ENCODE measurements around the gene AKNA. TPM values are rescaled to one million over a fixed set of nuclear protein-coding genes. Genes with fewer than 3 reads are reported as not detected.

The AKNA gene
- total and polyA plus RNA-seq, 2 donors from 2014 or later, result 6.1 to 52.1 TPM

DNA sequence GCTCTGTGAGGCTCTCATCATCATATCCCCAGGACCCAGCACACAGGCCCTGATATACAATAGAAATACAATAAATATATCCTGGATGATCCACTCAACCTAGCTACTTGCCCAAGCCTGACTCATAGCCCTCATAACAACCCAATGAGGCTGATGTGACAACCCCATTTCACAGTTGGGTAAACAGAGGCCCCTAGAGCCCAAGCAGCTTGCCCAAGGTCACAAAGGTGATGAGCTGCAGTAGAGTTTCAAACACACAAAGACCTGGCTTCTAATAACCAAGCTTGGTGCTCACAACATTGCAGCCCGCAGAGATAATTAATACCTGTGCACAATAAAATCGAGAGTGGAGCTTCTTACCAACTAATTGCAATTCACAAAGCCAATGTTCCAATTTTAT lies 3.2 kb upstream of the AKNA start:
- intact Hi-C loops (cut with DNase I), result no loop called here
- Histone ChIP-seq H3K27ac (ENCODE audit: low read depth in 2 of 2, low read length in 2 of 2) (no peak overlapping the region), H3K4me3 (ENCODE audit: low read length in 3 of 3) (no peak overlapping the region), H3K4me1 (ENCODE audit: control insufficient read depth in 2 of 3, insufficient read depth in 2 of 3, low read depth in 1 of 3, low read length in 3 of 3) (peaks cover 3 to 22% (median 7%) of the 10 kb centered on the region in 3 donors), H3K9me3 (ENCODE audit: control insufficient read depth in 2 of 3, insufficient read depth in 1 of 3, low read length in 3 of 3) (no peaks in the 10 kb centered on the region), H3K27me3 (ENCODE audit: control insufficient read depth, insufficient read depth, low read length) (no peaks in the 10 kb centered on the region), H3K36me3 (ENCODE audit: control insufficient read depth in 2 of 3, insufficient read depth in 3 of 3, low read length in 3 of 3) (no peaks in the 10 kb centered on the region), H3K9ac (ENCODE audit: low read length in 3 of 3) (no peak overlapping the region)
- no peak for DNase-seq
- no peak for FAIRE-seq
- TF ChIP-seq, protein P1, sequence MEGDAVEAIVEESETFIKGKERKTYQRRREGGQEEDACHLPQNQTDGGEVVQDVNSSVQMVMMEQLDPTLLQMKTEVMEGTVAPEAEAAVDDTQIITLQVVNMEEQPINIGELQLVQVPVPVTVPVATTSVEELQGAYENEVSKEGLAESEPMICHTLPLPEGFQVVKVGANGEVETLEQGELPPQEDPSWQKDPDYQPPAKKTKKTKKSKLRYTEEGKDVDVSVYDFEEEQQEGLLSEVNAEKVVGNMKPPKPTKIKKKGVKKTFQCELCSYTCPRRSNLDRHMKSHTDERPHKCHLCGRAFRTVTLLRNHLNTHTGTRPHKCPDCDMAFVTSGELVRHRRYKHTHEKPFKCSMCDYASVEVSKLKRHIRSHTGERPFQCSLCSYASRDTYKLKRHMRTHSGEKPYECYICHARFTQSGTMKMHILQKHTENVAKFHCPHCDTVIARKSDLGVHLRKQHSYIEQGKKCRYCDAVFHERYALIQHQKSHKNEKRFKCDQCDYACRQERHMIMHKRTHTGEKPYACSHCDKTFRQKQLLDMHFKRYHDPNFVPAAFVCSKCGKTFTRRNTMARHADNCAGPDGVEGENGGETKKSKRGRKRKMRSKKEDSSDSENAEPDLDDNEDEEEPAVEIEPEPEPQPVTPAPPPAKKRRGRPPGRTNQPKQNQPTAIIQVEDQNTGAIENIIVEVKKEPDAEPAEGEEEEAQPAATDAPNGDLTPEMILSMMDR (IDR thresholded peaks at IDR 0.05; ENCODE audit: borderline replicate concordance, extremely low read depth, insufficient read depth), result no peak

DNA sequence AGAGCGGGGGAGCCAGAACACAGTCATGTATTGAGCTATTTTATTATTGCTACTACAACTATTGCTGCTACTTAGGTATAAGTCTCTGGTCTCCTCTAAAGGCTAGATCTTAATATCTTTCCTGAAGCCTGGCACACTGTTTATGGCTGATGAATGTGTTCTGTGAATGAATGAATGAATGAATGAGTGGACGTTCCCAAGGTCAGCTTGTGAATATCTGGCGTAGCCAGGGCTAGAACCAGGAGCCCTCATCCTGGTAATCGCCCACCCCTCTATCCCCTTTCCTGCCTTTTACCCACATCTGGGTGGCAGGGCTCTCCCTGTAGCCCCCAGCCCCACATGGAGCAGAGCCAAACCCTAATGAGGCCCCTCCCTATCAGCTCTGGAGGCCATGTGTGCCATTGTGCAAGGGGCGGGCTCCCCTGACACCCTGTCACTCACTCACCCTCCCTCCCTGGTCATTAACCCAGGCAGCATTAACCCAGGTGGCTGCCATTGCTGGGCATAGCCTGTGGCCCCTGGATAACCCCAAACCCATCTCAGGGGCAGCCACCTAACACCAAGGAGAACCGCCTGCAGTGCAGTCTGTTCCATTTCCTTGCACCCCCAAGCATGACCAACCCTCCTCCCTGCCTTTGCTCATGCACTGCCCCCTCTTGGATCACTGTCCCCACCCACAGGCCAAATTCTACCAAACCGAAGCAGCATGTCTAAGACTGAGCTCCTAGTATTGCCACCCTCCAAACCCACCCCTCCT lies 2.0 kb upstream of the AKNA start:
- Histone ChIP-seq H3K4me3 (ENCODE audit: low read length in 3 of 3) (no peak overlapping the region), H3K9me3 (ENCODE audit: control insufficient read depth in 2 of 3, insufficient read depth in 1 of 3, low read length in 3 of 3) (no peaks in the 10 kb centered on the region), H3K4me1 (ENCODE audit: control insufficient read depth in 2 of 3, insufficient read depth in 2 of 3, low read depth in 1 of 3, low read length in 3 of 3) (peaks cover 3 to 24% (median 7%) of the 10 kb centered on the region in 3 donors), H3K9ac (ENCODE audit: low read length in 3 of 3) (no peak overlapping the region), H3K27me3 (ENCODE audit: control insufficient read depth, insufficient read depth, low read length) (no peaks in the 10 kb centered on the region), H3K27ac (ENCODE audit: low read depth in 2 of 2, low read length in 2 of 2) (no peak overlapping the region), H3K36me3 (ENCODE audit: control insufficient read depth in 2 of 3, insufficient read depth in 3 of 3, low read length in 3 of 3) (no peaks in the 10 kb centered on the region)
- intact Hi-C loops (cut with DNase I), result no loop called here
- FAIRE-seq (no peak), DNase-seq (peak in 3 of 5 donors; percentile 44 to 71 (median 63))
- TF ChIP-seq, protein P1 (IDR thresholded peaks at IDR 0.05; ENCODE audit: borderline replicate concordance, extremely low read depth, insufficient read depth), result no peak

DNA sequence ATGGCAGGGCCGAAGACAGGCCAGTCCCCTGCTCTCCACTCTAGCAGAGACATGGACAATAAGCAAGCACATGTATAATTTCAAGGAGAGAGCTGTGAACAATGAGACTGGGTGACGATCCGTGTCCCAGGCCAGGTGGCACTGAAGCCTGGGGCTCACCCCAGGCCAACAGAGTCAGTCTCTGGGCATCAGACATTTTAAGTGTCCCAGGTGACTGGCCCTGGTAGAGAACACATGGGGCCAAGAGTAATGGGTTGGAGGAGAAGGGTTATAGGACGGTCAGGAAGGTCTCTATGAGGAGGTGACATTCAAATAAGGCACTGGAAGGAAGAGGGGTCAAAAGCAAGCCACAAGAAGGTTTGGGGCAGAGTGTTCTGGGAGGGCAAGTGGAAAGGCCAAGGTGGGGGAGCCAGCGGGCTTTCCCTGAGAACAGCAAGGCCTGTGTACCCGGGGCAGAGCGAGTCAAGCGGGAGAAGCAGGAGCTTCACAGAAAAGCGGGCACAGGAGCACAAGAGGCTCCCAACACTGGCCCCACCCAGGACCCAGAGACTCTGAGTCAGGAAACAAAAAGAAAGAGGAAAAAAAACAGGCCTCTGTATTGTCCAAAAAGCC lies 1.1 kb upstream of the AKNA start:
- Histone ChIP-seq H3K9ac (ENCODE audit: low read length in 3 of 3) (peak overlapping the region in 1 of 3 donors; percentile 89), H3K27me3 (ENCODE audit: control insufficient read depth, insufficient read depth, low read length) (no peaks in the 10 kb centered on the region), H3K4me3 (ENCODE audit: low read length in 3 of 3) (no peak overlapping the region), H3K9me3 (ENCODE audit: control insufficient read depth in 2 of 3, insufficient read depth in 1 of 3, low read length in 3 of 3) (no peaks in the 10 kb centered on the region), H3K36me3 (ENCODE audit: control insufficient read depth in 2 of 3, insufficient read depth in 3 of 3, low read length in 3 of 3) (no peaks in the 10 kb centered on the region), H3K27ac (ENCODE audit: low read depth in 2 of 2, low read length in 2 of 2) (peak overlapping the region in 1 of 2 donors; percentile 78), H3K4me1 (ENCODE audit: control insufficient read depth in 2 of 3, insufficient read depth in 2 of 3, low read depth in 1 of 3, low read length in 3 of 3) (peaks cover 3 to 24% (median 7%) of the 10 kb centered on the region in 3 donors)
- intact Hi-C loops (cut with DNase I), result no loop called here
- FAIRE-seq, result no peak
- no peak for DNase-seq
- TF ChIP-seq, protein P1 (IDR thresholded peaks at IDR 0.05; ENCODE audit: borderline replicate concordance, extremely low read depth, insufficient read depth), result no peak

All from kidney (tissue), 14 donors.